Activated CD8-positive, alpha-beta memory T cell treated with anti-CD3 and anti-CD28 coated beads, Interleukin-2, amount 50 U/mL, for 24 hours (primary cell): Measurements from ENCODE around the gene PLCG1.

Source experiments
- DNase-seq: peaks from one replicate; pipeline ENCODE4 v3.0.0-alpha.2; 2020; ENCODE audit errors: extremely low read depth

The PLCG1 gene

DNA sequence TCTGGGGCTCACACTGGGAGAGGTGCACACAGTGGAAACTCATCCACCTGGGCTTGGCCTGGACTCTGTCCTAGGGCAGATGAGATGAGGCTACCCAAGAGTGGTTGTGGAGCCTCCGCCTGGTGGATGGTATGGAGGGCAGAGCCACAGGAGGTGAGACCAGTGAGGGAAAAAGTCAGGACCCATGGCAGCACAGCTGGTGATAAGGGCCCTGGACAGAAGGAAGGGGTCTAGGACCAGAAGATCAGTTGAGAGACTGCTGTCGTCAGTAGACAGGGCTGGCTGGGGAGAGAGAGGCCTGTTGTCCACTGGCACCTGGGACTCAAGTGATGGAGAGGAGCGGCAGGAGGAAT, 29.8 kb downstream of the PLCG1 start:
- DNase-seq, result no peak

DNA sequence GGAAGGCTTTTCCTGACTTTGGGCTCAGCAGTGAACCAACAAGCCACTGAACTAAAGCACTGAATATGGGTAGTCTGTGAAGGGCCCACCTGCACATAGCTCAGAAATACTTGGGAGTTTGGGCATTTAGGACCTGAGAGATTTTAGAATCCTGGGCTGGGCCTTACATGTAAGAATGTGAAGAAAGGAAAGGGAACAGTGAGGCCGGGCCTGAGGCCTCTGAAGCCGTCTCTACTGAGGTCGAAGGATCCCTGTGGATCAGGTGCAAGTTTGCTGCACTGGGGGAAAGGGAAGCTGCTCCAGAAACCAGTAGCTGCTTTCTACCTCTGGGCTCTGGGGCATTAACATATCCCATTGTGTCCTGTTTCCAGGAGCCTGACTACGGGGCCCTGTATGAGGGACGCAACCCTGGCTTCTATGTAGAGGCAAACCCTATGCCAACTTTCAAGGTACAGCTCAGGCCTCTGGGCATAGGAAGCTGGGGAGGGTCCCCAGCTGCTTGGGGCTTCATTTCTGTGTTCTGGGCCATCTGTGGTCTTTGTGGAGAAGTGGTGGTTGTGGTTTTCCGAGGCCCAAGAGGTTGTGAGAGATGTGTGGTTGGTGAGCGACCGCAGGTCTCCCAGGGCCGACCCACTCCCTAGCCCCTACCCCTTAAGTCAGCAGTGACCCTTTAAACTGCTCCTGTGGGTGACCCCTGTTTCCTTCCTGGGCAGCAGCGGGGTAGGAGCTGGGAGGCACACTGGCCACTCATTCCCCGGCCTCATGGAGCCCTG, 30.3 kb downstream of the PLCG1 start:
- DNase-seq, result no peak

DNA sequence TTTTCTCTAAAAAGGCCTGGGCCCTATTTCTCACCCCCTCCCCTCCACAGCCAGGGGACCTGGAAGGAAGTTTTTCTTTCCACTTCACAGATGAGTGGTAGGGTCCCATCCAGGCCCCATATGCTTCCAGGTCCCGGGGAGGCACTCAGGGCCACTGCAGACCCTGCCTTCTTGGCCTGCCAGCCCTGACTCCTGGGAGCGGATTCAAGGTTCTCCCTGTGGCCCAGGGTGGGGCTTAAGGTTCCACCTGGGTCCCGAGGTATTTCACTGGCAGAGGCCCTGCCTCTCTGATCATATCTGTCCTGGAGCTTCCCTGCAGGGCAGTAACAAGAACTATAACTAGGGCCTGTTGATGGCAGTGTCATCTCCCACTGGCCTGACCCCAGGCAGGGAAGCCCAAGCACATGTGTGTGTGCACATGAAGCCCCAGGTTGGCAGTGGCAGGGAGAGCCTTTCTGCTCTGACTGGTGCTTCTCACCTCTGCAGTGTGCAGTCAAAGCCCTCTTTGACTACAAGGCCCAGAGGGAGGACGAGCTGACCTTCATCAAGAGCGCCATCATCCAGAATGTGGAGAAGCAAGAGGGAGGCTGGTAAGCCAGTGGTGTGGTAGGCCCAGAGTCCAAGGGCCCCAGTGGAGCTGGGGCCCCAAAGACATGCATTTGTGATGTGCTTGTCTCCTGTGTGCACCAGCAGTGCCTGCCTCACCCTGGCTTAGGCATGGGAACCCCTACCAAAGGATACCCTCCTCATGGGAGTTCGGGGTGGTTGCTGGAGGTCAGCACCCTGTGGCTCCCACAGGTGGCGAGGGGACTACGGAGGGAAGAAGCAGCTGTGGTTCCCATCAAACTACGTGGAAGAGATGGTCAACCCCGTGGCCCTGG, 31.2 kb downstream of the PLCG1 start:
- DNase-seq, result no peak

DNA sequence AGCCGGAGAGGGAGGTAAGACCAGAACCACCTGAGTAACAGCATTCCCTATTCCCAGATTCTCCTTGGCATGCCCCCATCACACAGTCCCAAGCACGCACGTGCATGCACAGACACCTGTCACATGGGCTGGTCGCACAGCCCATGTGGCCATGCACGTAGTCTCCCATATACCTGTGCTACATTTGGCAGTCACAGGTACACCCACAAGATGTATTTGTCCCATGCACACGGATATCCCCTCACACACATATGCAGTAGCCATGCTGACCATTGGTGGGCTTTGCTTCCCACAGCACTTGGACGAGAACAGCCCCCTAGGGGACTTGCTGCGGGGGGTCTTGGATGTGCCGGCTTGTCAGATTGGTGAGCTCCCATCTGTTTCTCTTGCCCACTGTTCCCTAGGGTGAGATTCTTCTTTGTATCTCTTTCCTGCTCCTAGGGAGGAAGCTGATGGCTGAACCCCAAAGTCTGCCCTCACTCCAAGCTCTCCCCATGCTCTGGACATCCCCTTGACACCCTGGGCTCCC, 31.9 kb downstream of the PLCG1 start:
- DNase-seq, result no peak

DNA sequence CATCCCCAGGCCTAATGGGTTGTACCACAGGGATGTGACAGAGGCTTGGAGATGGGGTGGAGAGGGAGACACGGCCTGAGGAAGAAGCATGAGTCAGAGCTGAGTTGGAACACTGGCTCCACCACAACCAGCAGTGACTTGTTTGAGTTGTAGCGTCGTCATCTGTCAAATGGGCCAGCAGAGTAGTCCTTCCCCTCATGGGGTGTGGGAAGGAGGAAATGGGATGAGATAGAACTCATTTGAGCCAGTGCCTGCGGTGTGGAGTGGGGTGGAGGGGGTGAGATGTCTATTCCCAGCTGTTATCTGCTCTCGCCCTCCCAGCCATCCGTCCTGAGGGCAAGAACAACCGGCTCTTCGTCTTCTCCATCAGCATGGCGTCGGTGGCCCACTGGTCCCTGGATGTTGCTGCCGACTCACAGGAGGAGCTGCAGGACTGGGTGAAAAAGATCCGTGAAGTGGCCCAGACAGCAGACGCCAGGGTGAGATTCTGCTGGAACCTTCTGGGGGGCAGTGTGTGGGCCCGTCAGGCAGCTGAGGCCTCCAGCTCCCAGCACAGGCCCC, 32.5 kb downstream of the PLCG1 start:
- DNase-seq, result no peak

DNA sequence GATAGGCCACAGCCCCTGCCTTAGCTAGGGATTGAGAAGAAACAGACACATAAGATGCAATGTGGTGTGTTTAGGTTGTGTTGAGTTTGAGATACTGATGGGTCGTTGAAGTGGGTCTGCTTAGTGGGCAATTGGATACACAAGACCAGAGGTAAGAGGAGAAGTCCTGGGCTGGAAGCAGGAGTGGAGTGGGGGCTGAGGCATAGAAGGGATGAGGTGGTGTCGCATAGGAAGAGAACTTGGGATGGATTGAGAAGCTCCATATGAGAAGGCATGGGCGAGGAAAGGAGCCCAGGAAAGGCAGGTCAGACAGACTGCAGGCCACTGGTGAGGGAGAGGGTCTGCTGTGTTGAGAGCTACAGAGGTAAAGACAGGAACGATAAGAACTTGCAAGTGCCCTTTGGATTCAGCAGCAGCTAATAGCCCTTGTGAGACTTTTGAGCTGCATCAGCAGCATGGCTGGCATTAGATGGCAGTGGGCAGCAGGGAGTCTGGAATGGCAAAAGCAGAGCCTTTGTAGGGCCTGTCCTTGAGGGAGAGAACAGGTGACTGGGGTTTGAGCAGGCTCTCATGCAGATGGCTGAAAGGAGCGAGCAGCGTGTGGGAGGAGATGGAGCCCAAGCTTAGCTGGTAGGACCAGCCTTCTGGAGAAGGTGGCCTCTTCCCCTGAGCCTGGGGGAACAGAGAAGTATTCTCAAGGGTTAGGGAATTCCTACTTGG, 33.2 kb downstream of the PLCG1 start:
- DNase-seq, result no peak

DNA sequence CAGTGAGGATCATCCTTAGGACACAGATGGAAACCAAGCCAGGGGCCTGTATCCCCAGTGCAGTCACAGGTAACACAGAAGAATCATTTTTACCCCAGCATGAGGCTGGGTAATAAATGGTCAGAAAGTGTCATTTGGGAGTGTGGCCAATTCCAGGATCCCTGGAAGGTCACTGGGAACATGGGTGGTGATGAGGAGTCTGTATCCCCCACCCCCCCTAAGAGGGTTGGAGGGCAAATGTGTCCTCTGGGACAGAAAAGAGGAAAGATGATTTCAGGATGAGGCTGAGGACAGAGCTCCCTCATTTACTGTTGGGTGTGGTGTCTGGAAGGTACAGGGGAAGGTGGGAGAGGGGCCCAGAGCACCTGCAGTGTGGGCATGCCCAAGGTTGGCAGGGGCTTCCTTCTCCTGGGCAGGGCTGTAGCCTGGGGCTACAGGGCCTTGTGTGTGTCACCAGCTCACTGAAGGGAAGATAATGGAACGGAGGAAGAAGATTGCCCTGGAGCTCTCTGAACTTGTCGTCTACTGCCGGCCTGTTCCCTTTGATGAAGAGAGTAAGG, 34.5 kb downstream of the PLCG1 start:
- DNase-seq, result no peak

DNA sequence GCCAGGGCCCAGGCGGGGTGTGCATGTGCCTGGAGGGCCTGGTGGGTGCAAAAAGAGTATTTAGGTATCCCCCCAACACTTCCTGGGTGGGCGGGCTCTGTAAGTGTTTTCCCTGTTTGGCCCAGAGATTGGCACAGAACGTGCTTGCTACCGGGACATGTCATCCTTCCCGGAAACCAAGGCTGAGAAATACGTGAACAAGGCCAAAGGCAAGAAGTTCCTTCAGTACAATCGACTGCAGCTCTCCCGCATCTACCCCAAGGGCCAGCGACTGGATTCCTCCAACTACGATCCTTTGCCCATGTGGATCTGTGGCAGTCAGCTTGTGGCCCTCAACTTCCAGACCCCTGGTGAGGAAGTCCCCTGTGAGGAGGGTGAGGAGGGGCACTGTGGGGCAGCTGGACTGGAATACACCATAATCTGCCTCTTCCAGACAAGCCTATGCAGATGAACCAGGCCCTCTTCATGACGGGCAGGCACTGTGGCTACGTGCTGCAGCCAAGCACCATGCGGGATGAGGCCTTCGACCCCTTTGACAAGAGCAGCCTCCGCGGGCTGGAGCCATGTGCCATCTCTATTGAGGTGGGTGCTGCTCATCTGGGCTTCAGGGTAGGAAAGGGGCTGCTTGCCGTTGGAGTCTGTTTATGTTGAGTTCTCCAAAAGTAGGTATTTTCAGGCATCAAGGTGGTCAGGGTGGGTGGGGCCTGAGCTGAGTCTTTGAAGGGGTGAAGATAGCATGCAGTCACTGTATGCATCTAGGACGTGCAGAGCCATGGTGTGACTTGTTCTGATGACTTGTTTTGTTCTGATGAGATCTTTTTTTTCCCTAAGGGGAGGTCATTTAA, 35.2 kb downstream of the PLCG1 start:
- DNase-seq, result no peak

DNA sequence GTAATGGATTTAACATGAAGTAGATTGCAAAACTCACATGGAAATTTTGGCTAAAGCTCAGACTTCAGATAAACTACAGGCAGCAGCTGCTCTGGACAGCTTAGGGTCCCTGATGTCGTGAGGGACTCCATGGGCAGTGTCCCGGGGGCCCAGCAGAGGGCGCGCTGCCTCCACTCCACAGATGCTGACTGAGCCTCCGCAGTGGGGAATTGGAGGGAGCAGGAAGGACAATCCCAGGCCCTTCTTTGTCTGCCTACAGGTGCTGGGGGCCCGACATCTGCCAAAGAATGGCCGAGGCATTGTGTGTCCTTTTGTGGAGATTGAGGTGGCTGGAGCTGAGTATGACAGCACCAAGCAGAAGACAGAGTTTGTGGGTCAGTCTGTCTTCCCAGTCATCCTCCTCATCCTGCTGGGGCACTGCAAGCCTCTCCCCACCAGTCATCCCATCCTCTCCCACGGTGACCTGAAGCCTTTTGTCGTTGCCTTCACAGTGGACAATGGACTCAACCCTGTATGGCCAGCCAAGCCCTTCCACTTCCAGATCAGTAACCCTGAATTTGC, 35.9 kb downstream of the PLCG1 start:
- DNase-seq, result peak; percentile 26

DNA sequence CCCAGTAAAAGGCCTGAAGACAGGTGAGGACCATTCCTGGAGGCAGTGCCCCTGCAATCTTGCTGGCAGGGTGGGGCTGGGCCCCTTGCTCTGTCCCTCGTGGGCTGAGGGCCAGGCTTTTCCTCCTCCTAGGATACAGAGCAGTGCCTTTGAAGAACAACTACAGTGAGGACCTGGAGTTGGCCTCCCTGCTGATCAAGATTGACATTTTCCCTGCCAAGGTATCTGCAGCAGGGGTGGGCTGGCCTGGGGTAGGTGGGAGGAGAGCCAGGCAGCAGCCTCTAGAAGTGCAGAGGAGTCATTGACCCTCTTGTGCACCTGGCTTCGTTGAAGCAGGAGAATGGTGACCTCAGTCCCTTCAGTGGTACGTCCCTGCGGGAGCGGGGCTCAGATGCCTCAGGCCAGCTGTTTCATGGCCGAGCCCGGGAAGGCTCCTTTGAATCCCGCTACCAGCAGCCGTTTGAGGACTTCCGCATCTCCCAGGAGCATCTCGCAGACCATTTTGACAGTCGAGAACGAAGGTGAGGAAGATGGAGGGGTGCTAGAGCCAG, 36.5 kb downstream of the PLCG1 start:
- no peak for DNase-seq

DNA sequence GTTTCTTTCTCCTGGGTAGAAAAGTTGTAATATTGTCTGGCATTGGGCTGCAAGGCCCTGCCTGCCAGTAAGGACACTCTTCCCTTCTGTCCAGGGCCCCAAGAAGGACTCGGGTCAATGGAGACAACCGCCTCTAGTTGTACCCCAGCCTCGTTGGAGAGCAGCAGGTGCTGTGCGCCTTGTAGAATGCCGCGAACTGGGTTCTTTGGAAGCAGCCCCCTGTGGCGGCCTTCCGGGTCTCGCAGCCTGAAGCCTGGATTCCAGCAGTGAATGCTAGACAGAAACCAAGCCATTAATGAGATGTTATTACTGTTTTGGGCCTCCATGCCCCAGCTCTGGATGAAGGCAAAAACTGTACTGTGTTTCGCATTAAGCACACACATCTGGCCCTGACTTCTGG, 37.0 kb downstream of the PLCG1 start:
- DNase-seq, result no peak

DNA sequence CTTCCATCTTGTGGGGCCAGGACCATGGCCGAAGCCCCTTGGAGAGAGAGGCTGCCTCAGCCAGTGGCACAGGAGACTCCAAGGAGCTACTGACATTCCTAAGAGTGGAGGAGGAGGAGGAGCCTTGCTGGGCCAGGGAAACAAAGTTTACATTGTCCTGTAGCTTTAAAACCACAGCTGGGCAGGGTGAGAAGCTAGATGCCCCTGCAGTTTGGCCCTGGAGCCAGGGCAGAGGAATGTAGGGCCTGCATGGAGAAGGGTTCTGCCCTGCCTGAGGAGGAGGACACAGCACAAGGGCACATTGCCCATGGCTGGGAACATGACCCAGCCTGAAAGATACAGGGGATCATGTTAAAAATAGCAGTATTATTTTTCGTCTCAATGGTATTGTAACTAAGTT, 37.4 kb downstream of the PLCG1 start:
- DNase-seq, result no peak

DNA sequence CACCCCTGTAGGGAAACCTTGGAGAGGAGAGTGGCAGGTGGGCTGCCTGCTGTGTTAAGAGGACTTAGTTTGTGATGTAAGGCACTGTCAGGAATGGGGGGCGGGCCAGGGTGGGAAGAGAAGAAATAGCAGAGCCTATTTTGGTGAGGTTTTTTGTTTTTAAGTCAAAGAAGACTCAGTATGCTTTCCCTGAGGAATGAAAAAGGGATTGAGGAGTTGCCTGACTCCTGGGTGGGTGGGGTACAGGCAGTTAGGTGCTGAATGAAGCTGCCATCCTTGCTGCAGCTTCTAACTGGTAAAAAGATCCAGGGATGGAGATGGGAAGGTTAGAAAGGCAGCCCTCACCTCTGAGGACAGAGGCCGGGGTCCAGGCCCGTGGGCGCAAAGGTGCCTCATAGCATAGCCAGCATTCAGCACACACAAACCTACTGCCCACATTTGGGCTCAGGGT, 37.9 kb downstream of the PLCG1 start:
- DNase-seq, result no peak

DNA sequence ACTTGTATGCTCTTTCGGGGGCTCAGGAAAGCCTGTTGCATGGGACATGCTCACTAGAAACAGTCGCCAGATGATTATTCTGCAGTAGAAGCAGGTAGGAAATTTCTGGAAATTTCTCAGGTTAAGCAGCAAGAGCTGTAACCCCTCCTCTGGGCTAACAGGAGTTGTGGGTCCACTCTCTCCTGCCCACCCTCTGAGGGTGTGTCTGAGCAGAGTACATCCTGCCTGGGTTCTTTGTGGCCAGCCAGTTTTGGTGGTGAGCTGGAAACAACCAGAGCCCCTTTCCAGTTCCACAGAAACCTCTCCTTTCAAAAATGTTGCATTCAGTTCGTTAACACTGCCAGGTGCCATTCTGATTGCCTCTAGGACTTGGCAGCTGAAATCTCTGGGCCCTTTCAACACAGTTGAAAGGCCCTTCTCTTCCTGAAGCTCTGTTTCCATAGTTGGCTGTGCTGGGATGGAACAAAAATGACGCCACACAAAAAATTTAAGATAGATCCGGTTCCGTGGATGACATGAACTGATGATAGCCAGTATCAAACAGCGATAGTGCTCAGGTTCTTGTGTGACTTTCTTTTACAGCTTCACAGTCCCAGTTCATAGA, 38.5 kb downstream of the PLCG1 start:
- DNase-seq, result no peak

DNA sequence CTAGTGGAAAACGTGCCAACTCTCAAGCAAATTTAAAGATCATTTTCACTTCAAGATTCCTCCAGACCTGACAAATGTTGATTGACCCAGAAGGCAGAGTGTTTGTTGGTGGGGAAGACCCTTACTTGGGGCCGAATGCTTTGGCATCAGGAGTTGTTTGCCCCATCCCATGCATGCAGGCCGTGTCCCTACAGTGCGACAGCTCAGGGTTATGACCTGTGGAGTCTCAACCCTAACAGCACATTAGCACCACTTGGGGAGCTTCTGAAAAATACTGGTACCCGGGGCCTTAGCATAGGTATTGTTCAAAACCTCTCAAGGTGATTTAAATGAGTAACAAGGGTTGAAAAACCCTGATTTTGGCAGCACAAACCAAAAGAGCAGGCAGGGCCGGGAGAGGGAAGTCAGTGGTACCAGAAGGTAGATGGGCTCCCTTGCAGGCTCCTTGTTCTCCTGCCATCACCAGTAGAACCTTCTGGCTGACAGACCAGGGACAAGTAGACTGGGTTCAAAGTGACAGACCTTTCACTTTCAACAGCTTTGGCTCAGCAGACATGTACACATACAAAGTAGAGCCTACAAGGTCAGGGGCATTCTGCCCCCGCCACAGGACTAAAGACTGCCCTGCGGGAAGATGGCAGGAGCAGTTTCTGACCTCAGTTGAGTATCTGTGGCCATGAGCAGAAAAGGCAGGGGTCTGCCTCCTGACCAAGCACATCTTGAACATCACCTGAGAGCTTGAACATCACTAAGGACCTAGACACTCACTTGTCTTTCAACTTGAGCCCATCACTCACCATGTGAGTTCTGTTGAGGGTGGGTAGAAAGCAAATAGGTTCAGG, 39.6 kb downstream of the PLCG1 start:
- DNase-seq, result no peak

DNA sequence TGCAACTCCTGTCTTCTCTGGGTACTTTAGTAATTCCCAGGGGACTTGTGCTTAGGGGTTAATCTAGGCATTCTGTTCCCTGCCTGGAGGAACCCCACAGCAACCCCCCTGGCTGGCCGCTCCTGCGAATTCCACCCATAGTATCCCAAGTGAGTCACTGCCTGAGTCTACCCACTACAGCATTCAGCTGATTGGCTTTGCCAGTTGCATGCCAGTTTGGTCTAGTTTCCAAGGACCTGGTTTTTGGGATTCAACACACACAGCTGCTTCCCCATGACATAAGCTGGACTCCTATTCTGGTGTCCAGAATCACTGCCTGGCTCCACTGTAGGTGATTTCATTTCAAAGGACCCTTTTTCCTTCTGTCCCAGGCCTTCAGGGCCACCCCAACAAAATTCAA, 40.3 kb downstream of the PLCG1 start:
- DNase-seq, result no peak

DNA sequence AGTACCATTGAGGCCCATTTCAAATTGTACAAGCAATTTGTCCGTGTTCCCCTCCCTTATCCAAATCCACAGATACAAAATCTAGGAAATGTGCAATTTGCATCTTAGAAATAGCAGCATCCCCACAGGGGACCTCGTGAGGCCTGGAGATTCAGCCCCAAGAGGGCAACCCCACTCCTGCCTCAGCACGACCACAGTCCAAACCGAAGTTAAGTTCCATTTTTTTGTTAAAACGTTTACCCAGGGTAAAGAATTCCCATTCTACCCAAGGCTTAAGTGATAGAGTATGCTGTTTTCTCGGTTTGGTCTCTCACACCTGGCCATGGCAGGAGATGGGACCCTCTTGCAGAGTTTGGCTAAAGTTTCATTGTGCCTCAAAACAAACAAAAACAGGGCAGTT, 41.2 kb downstream of the PLCG1 start:
- DNase-seq, result no peak

DNA sequence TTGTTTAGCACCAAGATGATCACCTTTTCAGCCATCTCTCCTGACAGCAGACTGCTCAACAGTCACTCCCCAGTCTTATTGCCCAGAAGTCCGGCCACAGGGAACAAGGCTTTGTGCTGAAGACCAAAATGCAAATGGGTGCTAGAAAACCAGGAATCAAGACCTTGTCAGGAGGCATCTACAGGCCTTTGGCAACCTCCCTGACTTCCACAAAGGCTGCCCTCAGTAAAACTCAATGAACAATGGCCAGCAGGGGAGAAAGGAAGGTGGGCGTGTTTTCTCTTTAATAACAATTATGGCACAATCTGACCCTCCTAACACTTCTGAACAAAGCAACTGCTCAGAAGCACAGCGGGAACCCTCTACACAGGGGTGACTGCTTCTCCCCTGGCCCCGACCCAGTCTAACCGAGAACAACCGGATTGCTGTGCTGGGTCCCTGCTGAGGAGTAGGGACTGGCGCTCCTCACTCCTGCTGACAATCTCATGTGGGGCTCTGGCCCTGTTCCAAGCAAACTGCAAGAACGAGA, 41.6 kb downstream of the PLCG1 start:
- no peak for DNase-seq
